GM21526 (cell line): ENCODE results near the gene LEPR.

Source experiments
- ATAC-seq: cut with Tn5 transposase; IDR thresholded peaks from one replicate; pipeline ENCODE4 v1.9.1; 2021; ENCODE audit warnings: moderate library complexity; ENCODE audit not compliant: unreplicated experiment, low FRiP score

The LEPR gene

GRCh38 chr1:65409314-65409713, 11.2 kb upstream of the LEPR start:
- no peak for ATAC-seq

DNA sequence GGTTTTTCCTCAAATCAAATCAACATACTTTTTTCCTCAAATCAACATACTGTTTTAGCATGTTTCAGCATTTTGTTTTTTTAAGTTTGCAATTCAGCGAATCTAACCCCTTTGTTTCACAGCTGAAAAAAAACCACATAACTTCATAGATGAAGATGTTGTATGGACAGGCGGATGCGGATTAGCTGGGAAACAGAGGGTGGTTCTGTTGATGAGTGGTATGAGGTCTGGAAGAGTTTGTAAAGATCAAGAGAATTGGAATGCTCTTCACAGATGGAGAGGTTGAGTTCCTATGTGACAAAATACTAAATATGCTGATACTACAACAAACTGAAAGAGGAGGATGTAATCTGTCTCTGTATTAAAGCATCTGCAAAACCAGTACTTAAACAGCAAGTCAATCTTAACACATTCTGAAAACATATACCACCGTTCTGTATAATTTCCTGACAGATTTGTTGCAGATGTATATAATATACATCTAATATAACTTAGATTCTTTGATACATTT, 10.6 kb upstream of the LEPR start:
- ATAC-seq = no peak

- ATAC-seq = no peak
Observed at GRCh38 chr1:65412256-65412983, 8.0 kb upstream of the LEPR start.

- ATAC-seq = no peak
Observed at GRCh38 chr1:65412984-65413375, 7.5 kb upstream of the LEPR start.

DNA sequence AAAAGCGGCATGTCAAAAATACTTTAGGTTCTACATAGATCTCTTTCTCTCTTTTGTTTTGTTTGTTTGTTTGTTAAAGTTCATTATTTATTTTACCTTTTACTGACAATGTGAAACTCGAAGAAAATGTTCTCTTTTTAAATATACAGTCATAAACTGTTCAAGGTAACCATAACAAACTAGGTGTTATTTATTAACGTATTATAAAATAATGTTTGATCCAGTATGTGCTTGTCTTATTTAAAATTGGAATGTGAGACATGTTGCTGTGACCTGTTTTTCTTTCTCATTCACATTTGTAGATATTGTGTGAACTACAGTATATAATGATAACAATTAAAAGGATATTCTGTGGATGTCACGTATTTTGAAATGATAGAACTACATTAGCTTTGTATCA, 5.9 kb upstream of the LEPR start:
- no peak for ATAC-seq

GRCh38 chr1:65416767-65417166, 3.7 kb upstream of the LEPR start:
- ATAC-seq = no peak

DNA sequence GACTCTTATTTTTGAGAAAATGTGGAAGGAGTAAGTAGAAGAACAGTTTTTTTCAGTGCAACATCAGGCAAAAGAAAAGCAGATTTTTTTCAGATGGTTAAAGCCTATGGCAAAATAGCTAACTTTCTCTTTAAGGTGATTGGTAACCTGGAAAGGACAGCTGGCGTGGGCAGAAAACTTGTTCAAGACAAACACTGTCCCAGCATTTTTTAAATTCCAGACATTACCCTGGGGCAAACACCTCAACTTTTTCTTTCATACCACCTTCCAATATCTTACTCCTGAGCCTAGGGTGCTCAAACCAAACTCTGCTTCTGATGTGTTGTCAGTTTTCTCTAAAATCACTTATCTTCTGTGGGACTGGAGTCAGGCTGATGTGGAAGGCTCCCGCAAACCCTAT, 2.7 kb upstream of the LEPR start:
- no peak for ATAC-seq

DNA sequence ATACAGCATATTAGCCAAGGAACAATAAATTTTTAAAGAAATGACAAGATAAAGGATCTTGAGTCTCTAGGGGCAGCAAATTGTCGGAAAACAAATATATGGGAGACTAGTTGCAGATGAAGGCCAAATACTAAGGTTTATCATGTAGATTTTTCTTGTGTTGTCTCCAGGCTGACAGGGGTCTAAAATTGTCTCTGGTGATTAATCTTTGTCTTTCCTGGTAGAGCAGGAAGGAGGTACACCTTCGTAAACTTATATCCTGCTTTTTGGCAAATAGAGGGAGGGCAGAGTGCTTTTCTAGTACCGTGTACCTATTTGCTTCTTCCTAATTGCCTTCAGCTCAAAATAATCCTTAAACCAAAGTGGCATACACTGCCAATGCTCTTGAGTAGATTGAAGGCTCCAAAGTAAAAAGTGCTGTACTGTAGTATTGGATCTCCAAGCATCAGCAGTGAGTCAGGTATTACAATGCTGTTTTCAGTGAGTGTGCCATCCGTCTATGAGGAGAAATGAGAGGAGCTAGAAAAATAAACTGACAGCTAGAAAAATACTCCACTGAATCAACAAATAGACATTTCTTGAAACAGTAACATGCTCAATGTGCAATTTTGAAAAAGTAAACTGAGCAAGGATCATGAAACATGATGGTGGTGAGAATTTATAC, 1.8 kb upstream of the LEPR start:
- no peak for ATAC-seq

DNA sequence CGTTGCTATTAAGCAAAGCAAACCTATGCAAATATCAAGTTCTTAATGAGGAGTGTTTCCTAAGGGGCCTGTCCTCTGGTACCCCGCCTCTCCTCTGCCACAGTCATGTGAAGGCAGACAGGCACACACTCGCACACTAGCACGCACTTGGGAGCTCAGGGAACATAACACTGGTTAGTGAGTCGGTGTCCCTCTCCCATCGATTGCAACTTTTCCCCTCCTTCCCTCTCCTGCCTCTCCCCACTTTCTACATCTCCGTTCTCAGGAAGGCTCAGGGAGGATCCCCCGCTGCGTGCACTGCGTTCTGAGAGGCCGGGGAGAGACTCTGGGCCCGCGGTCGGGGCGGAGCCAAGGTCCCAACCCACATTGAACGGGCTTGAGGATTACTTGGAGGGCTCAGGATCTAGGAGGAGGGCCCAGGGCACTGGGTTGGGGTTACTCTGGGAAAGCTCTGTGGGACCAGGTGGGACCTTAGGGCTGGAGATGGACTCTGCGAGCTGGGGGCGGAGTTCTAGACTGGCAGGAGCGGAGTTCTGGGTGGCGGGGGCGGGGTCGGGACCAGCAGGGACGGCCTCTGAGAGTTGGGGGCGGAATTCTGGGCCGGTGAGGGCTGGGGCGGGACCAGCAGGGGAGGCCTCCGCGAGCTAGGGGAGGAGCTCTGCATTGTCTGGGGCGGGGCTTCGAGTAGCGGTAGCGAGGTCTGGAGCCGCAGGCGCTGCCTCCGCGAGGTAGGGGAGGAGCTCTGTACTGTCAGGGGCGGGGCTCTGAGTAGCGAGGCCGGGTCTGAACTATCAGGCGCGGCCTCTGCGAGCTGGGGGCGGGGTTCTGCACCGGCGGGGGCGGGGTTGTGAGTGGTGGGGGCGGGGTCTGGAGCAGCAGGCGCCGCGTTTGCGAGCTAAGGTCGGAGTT, 533 bp upstream of the LEPR start:
- peak; percentile 95 for ATAC-seq

- no peak for ATAC-seq
Observed at GRCh38 chr1:65421351-65422025, 1.0 kb downstream of the LEPR start.

DNA sequence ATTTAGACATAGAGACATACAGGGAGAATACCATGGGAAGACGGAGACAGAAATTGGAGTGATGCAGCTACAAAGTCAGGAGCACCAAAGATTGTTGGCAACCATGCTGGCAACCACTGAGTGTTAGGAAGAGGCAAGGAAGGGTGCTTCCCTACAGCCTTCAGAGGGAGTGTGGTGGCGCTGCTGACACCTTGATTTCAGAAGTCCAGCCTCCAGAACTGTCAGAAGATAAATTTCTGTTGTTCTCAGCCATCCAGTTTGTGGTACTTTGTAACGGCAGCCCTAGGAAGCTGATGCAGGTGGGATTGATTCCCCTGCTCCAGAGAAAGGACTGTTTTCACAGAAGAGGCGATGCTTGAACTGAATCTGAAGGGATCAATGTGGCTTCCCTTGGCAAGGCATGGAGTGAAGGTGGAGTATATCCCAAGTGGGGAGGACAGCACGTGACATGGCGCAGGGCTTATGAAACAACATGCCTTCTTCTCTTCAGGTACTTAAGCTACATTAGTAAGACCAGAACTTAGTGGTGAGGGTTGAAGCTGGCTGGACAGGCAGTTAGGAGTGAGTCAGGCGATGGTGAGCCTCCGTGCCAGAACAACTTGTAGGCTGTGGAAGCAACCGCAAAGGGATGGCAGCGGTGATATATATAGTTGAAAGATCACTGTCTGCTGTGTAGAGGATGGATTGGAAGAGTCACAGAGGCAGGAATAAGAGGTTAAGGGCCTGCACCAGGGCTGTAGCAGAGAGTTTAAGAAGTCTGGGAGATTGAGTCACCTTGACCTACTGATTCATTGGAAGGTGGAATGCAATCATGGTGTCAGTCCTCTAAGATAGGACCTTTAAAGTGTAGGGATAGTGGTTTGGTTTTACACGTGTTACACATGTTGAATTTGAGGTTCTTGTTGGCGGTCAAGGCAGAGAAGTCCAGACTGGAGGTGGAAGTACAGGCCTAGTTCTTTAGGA, 2.1 kb downstream of the LEPR start:
- ATAC-seq = no peak

- ATAC-seq = no peak
Observed at GRCh38 chr1:65423884-65424572, 3.6 kb downstream of the LEPR start.

DNA sequence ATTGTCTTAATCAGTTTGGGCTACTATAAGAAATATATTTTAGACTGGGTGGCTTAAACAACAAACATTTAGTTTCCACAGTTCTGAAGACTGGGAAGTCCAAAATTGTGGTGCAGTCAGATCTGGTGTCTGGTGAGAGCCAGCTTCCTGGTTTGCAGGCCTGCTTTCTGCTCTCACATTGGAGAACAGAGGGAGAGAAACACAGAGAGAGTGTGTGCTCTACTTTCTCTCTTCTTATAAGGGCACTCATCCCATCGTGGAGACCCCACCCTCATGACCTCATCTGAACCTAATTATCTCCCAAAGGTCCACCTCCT, 4.1 kb downstream of the LEPR start:
- ATAC-seq = no peak

GRCh38 chr1:65425006-65425405, 4.5 kb downstream of the LEPR start:
- no peak for ATAC-seq

DNA sequence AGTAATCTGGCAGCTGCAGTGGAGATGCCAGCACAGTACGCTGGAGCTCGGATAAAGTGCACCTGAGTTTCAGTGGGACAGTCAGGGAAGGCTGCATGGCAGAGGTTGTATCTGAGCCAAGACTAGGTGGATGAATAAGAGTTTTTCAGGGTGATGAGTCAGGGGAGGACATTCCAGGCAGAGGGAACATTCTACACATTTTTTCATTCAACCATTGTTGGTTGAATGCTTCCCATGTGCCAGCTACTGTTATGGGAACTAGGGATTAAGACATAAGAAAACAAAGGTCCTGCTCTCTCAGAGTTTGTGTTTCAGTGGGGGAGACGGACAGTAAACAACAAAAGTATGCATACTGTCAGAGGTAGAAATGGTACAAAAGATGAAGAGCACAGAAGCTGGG, 5.2 kb downstream of the LEPR start:
- no peak for ATAC-seq

DNA sequence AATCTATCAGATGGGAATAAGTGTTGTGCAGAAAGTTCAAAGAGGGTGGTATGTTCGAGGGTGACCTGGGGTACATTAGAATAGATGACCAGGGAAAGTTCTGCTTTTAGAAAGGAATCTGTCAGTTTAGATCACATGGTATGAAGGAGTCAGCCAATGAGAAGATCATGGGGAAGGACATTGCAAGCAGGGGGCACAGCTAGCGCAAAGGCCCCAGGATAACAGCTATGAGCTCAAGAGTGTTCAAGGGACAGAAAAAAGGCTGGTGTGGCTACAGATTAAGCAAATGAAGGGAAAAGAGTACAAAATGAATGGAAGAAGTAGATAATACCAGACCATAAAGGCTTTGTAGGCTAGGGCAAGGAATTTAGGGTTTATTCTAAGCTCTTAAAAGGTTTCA, 8.6 kb downstream of the LEPR start:
- ATAC-seq = no peak

- ATAC-seq = no peak
Observed at GRCh38 chr1:65429806-65430205, 9.3 kb downstream of the LEPR start.

DNA sequence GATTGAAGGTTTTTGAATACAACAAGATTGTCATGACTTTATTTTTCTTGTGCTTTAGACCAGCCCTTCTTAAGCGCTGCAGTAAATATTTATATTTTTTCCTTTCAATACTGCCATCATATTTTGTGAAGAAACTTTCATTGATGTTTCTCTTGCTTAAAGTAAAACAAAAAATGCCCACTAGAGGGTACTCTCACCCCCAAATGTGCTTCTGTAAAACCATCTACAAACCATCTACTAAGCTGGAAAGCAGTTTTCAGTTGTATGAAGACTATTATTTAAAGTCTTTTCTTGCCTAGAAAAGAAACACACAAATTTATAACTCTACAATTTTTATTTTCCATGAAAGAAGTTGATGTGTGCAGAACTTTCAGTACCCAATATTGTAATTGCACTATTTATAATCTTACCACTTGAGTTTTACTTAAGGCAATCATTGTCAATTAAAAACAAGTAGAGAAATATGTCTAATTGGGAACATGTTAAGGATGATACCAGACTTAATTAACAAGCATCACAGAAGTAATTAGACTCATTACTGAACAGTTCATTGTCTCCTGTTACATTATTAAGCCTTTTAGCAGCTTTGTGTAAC, 10.7 kb downstream of the LEPR start:
- ATAC-seq = no peak

GRCh38 chr1:65432918-65433317, 12.4 kb downstream of the LEPR start:
- ATAC-seq = no peak
